H1 (cell line): ENCODE measurements around the gene TRAF3IP3. TPM values are rescaled to one million over a fixed set of nuclear protein-coding genes. Genes with fewer than 3 reads are reported as not detected.

Experiments
- CTCF ChIA-PET: fragments of 300-600 bp; sonication (Branson Sonifier 250); formaldehyde crosslinking; loops from one replicate; lab custom pipeline; 2021; ENCODE audit not compliant: partially characterized antibody; lab: Charles Lee
- POLR2A ChIA-PET: fragments of 300-600 bp; sonication (Branson Sonifier 250); formaldehyde crosslinking; loops from one replicate; lab custom pipeline; 2021; ENCODE audit warnings: inconsistent platforms; ENCODE audit not compliant: partially characterized antibody; lab: Charles Lee
- DNase-seq, 2 experiments: peaks; one replicate each; pipeline versions ENCODE4 v3.0.0 to v3.0.0-alpha.2; 2010 to 2022; ENCODE audit warnings: low spot score in 2 of 2, low read depth in 1 of 2, mixed read lengths in 1 of 2
- FAIRE-seq: peaks from 2 replicates; lab custom pipeline; 2011; peaks lifted over from hg19 to GRCh38; lab: Jason Lieb, UNC
- H2AFZ ChIP-seq: 2 replicates; pipeline ENCODE4 v1.8.1; 2012; ENCODE audit warnings: low read length, inconsistent platforms
- H2AK5ac ChIP-seq: 2 replicates; pipeline ENCODE4 v1.6.1; 2013; ENCODE audit warnings: low read depth, low read length
- H2BK120ac ChIP-seq: replicated peaks from 2 replicates; pipeline ENCODE3; 2013; ENCODE audit warnings: low read depth, low read length, inconsistent platforms
- H2BK12ac ChIP-seq: 2 replicates; pipeline ENCODE4 v1.6.1; 2013; ENCODE audit warnings: low read depth, low read length
- H2BK15ac ChIP-seq: 2 replicates; pipeline ENCODE4 v1.6.1; 2013; ENCODE audit warnings: low read length
- H2BK20ac ChIP-seq: 2 replicates; pipeline ENCODE4 v1.6.1; 2013; ENCODE audit warnings: low read length
- H2BK5ac ChIP-seq: 2 replicates; pipeline ENCODE4 v1.6.1; 2013; ENCODE audit warnings: low read depth, low read length
- H3K14ac ChIP-seq: 2 replicates; pipeline ENCODE4 v1.6.1; 2013; ENCODE audit warnings: inconsistent platforms; ENCODE audit not compliant: insufficient read length
- H3K18ac ChIP-seq: 2 replicates; pipeline ENCODE4 v1.6.1; 2013; ENCODE audit warnings: low read length; ENCODE audit errors: extremely low read depth
- H3K23ac ChIP-seq: 2 replicates; pipeline ENCODE4 v1.6.1; 2013; ENCODE audit warnings: inconsistent platforms; ENCODE audit not compliant: insufficient read length
- H3K23me2 ChIP-seq: 2 replicates; pipeline ENCODE4 v1.6.1; 2013; ENCODE audit warnings: low read depth, low read length
- H3K27ac ChIP-seq: 2 replicates; pipeline ENCODE4 v1.6.1; 2011; ENCODE audit warnings: low read depth, low read length, inconsistent platforms
- H3K27me3 ChIP-seq, 4 experiments: replicated peaks in 1 of 4; 1 replicate in 1 of 4; 2 replicates in 3 of 4; pipeline versions ENCODE4 v1.6.1 to v1.8.1; 2011 to 2013; ENCODE audit warnings: low read length in 3 of 4, mild to moderate bottlenecking in 3 of 4, inconsistent platforms in 2 of 4, mixed read lengths in 2 of 4, moderate library complexity in 1 of 4; ENCODE audit not compliant: control insufficient read depth in 3 of 4, insufficient read depth in 3 of 4; ENCODE audit errors: extremely low read depth in 1 of 4
- H3K36me3 ChIP-seq, 4 experiments: 2 replicates each; pipeline versions ENCODE4 v1.6.1 to v1.8.1; 2011 to 2013; ENCODE audit warnings: mild to moderate bottlenecking in 4 of 4, low read length in 3 of 4, moderate library complexity in 2 of 4, control low read depth in 1 of 4, inconsistent platforms in 1 of 4; ENCODE audit not compliant: insufficient read depth in 4 of 4, control insufficient read depth in 2 of 4
- H3K4ac ChIP-seq: replicated peaks from 2 replicates; pipeline ENCODE3; 2013; ENCODE audit warnings: low read length, low read depth, mixed read lengths, inconsistent platforms; ENCODE audit not compliant: insufficient read length
- H3K4me1 ChIP-seq, 4 experiments: replicated peaks in 1 of 4; 1 replicate in 1 of 4; 2 replicates in 3 of 4; pipeline versions ENCODE4 v1.6.1 to v1.8.1; 2011 to 2013; ENCODE audit warnings: low read length in 3 of 4, inconsistent platforms in 2 of 4, mixed read lengths in 1 of 4; ENCODE audit not compliant: insufficient read depth in 4 of 4, control insufficient read depth in 3 of 4
- H3K4me2 ChIP-seq, 2 experiments: 2 replicates each; pipeline versions ENCODE4 v1.6.1 to v1.8.1; 2011 to 2013; ENCODE audit warnings: low read depth in 2 of 2, low read length in 2 of 2, control low read depth in 1 of 2, inconsistent platforms in 1 of 2, mild to moderate bottlenecking in 1 of 2; ENCODE audit not compliant: insufficient read depth in 1 of 2
- H3K4me3 ChIP-seq, 4 experiments: fragments of 200-600, 300-600 bp in 1 of 4; sonication (generic), shearing (Covaris generic), sonication (Bioruptor Twin) in 1 of 4; 2 replicates each; pipeline versions ENCODE4 v1.5.1 to v1.8.1; 2011 to 2016; ENCODE audit warnings: low read length in 4 of 4, low read depth in 3 of 4, control low read depth in 2 of 4, inconsistent platforms in 2 of 4, mild to moderate bottlenecking in 2 of 4, mixed read lengths in 1 of 4, moderate library complexity in 1 of 4; ENCODE audit not compliant: insufficient read depth in 2 of 4; ENCODE audit errors: extremely low read depth in 1 of 4
- H3K56ac ChIP-seq: replicated peaks from 2 replicates; pipeline ENCODE3; 2013; ENCODE audit warnings: low read depth, mild to moderate bottlenecking, mixed read lengths, low read length, inconsistent platforms; ENCODE audit not compliant: insufficient read length
- H3K79me1 ChIP-seq: 2 replicates; pipeline ENCODE4 v1.6.1; 2013; ENCODE audit warnings: low read depth, low read length, control low read depth
- H3K79me2 ChIP-seq, 2 experiments: 2 replicates each; pipeline versions ENCODE4 v1.6.1 to v1.8.1; 2012 to 2013; ENCODE audit warnings: low read length in 2 of 2, mild to moderate bottlenecking in 2 of 2, inconsistent platforms in 1 of 2; ENCODE audit not compliant: insufficient read depth in 2 of 2, control insufficient read depth in 1 of 2
- H3K9ac ChIP-seq, 4 experiments: replicated peaks in 1 of 4; 1 replicate in 1 of 4; 2 replicates in 3 of 4; pipeline versions ENCODE4 v1.6.1 to v1.8.1; 2011 to 2013; ENCODE audit warnings: low read depth in 3 of 4, low read length in 3 of 4, control low read depth in 2 of 4, mild to moderate bottlenecking in 2 of 4, moderate library complexity in 2 of 4, inconsistent platforms in 1 of 4; ENCODE audit errors: extremely low read depth in 1 of 4
- H3K9me3 ChIP-seq, 2 experiments: 2 replicates each; pipeline versions ENCODE4 v1.6.1 to v1.8.1; 2012 to 2013; ENCODE audit warnings: mild to moderate bottlenecking in 2 of 2, moderate library complexity in 2 of 2, control low read depth in 1 of 2, inconsistent platforms in 1 of 2, low read depth in 1 of 2, low read length in 1 of 2, mixed read lengths in 1 of 2; ENCODE audit not compliant: insufficient read depth in 2 of 2
- H4K20me1 ChIP-seq, 2 experiments: replicated peaks in 1 of 2; 2 replicates each; pipeline versions ENCODE3 to v1.8.1; 2011 to 2013; ENCODE audit warnings: inconsistent platforms in 2 of 2, low read length in 2 of 2, mild to moderate bottlenecking in 1 of 2; ENCODE audit not compliant: insufficient read depth in 2 of 2, control insufficient read depth in 1 of 2
- H4K5ac ChIP-seq: 2 replicates; pipeline ENCODE4 v1.6.1; 2013; ENCODE audit warnings: low read length, low read depth, mixed read lengths, inconsistent platforms; ENCODE audit not compliant: insufficient read length
- H4K8ac ChIP-seq: 2 replicates; pipeline ENCODE4 v1.8.0; 2013; ENCODE audit warnings: mild to moderate bottlenecking, moderate library complexity, low read length, inconsistent platforms; ENCODE audit not compliant: insufficient read depth; ENCODE audit errors: extremely low read depth
- H4K91ac ChIP-seq: replicated peaks from 2 replicates; pipeline ENCODE3; 2013; ENCODE audit warnings: low read length, mixed read lengths, inconsistent platforms; ENCODE audit not compliant: insufficient read length
- MAFK ChIP-seq: IDR thresholded peaks from 2 replicates; pipeline ENCODE4 v1.6.1; 2012; ENCODE audit warnings: low read depth, mild to moderate bottlenecking, improper control_type of control experiment, low read length
- POLR2A ChIP-seq, 2 experiments: IDR thresholded peaks; 1 replicate in 1 of 2; 2 replicates in 1 of 2; pipeline ENCODE4 v1.6.1; 2011; ENCODE audit warnings: low read depth in 2 of 2, low read length in 2 of 2, mild to moderate bottlenecking in 2 of 2; ENCODE audit errors: control extremely low read depth in 1 of 2
- whole genome bisulfite sequencing, 2 experiments: shearing (Covaris generic) in 1 of 2; methylation state at CpG; one replicate each; pipeline versions ENCODE4 v1.1.6 to v1.1.7; 2013 to 2015; ENCODE audit warnings: low lambda C conversion rate in 2 of 2, mixed read lengths in 2 of 2, inconsistent platforms in 1 of 2, low coverage in 1 of 2, missing lambda C conversion rate in 1 of 2; ENCODE audit not compliant: insufficient replicate concordance in 2 of 2, insufficient coverage in 1 of 2, insufficient read length in 1 of 2; ENCODE audit errors: extremely low coverage in 1 of 2, missing lambda C conversion rate in 1 of 2; 5-methylcytosine and 5-hydroxymethylcytosine counted together
- polyA plus RNA-seq, 7 experiments: library from polyadenylated mRNA; depleted of rRNA in 3 of 7; stranded (reverse) in 5 of 7; unstranded in 2 of 7; fragments of >200 nt in 5 of 7; fragments of 200-250 nt in 2 of 7; gene quantifications; 1 replicate in 5 of 7; 2 replicates in 1 of 7; 4 replicates in 1 of 7; pipeline versions ENCODE4 v1.2.1 to v1.2.3, GENCODE V29; 2011 to 2013; ENCODE audit warnings: missing spikeins in 2 of 7, mixed read lengths in 2 of 7
- total RNA-seq: library from RNA; stranded (reverse); fragmentation: NEBNext Ultra II Directional; extraction: Animal tissue kit (Norgen Biotek cat#: 25700); gene quantifications from 2 replicates; pipeline ENCODE4 v1.2.1, GENCODE V29; 2021

The TRAF3IP3 gene
- total and polyA plus RNA-seq, 2 of the 8 experiments (the other 6 are each of a cell fraction or from before 2014, with no cell fraction given): not detected

- Histone ChIP-seq H3K27me3 (no peaks in the 10 kb centered on the region), H2BK20ac (no peak overlapping the region), H3K4me3 (peak overlapping the region; percentile 69 to 94 (median 78); a peak in 7 of 8 replicates), H4K8ac (0 out of 2 replicates have a peak overlapping the region, but pooled peaks have one; percentile 7), H3K79me2 (peaks cover 0 to 6% of the 10 kb centered on the region in 2 experiments; a peak in 1 of 4 replicates), H2BK15ac (no peak overlapping the region), H3K4me1 (peaks cover 0 to 6% (median 2%) of the 10 kb centered on the region in 4 experiments; a peak in 2 of 7 replicates), H4K91ac (no peak overlapping the region), H3K9ac (no peak overlapping the region; a peak in 1 of 7 replicates), H2BK12ac (no peak overlapping the region), H2AFZ (no peak overlapping the region), H3K23ac (no peak overlapping the region), H3K14ac (no peak overlapping the region), H3K18ac (no peak overlapping the region), H3K4ac (no peak overlapping the region), H2BK120ac (no peak overlapping the region), H4K20me1 (no peaks in the 10 kb centered on the region), H2BK5ac (no peak overlapping the region), H4K5ac (no peak overlapping the region), H3K27ac (no peak overlapping the region), H2AK5ac (no peak overlapping the region), H3K9me3 (no peaks in the 10 kb centered on the region), H3K36me3 (peaks cover 0 to 3% (median under 1%) of the 10 kb centered on the region in 4 experiments; a peak in 2 of 8 replicates), H3K56ac (no peak overlapping the region), H3K23me2 (peaks cover 6% of the 10 kb centered on the region), H3K4me2 (peak overlapping the region; percentile 72 to 78), H3K79me1 (no peaks in the 10 kb centered on the region; the same call in 1 of the 2 replicates)
- POLR2A ChIA-PET: interaction anchor here (0.6 to 2.6 kb wide), 4 partner anchors 10 to 22 kb away, joined by 4 to 20 read pairs (median 8); partner anchors contain the start of gene IRF6
- FAIRE-seq (no peak), DNase-seq (no peak)
- WGBS, 2 experiments: 80% methylated on average over 6 of the region's 6 CpGs; no CpG with 5 or more reads in 1 of the 2 experiments
- TF ChIP-seq POLR2A (IDR thresholded peaks at IDR 0.05; ENCODE audit: control extremely low read depth in 1 of 2, low read depth in 2 of 2, low read length in 2 of 2) (0 out of 3 replicates have a peak, but pooled peaks of 1 of the 2 experiments have one; percentile 29), MAFK (no peak)
- CTCF ChIA-PET: interaction anchor here (0.7 to 1.5 kb wide), 4 partner anchors 14 to 40 kb away, joined by 3 to 8 read pairs (median 4); no protein-coding TSS in a partner anchor
Observed at GRCh38 chr1:209783386-209783785, 27.5 kb downstream of the TRAF3IP3 start.
